Panc1 (cell line): ENCODE data around the gene ABAT.

Source experiments
- CTCF ChIP-seq: fragments of 450-650 bp; IDR thresholded peaks from 2 replicates; pipeline ENCODE4 v1.5.1; 2017; ENCODE audit warnings: mild to moderate bottlenecking
- POLR2AphosphoS5 ChIP-seq: IDR thresholded peaks from 2 replicates; pipeline ENCODE4 v1.6.1; 2012; ENCODE audit warnings: mild to moderate bottlenecking, low read depth, low read length, moderate library complexity
- SIN3A ChIP-seq: IDR thresholded peaks from 2 replicates; pipeline ENCODE4 v1.6.1; 2012; ENCODE audit warnings: low read depth, mild to moderate bottlenecking, low read length, moderate library complexity, borderline replicate concordance; ENCODE audit not compliant: insufficient read depth

- TF ChIP-seq CTCF = no peak
- no peak for TF ChIP-seq POLR2AphosphoS5
- no peak for TF ChIP-seq SIN3A
These were observed 86.7 kb downstream of the ABAT start for GRCh38 chr16:8761078-8761477.
